Testis (tissue), 3 donors: Measurements from ENCODE around the gene TMEM184B. TPM values are rescaled to one million over a fixed set of nuclear protein-coding genes. Genes with fewer than 3 reads are reported as not detected.

ENCODE experiments used
- DNase-seq: peaks from one replicate; pipeline ENCODE4 v3.0.0-alpha.2; 2019
- H3K27ac ChIP-seq, 2 donors: fragments of 200-600 bp; sonication (generic); one replicate each; pipeline ENCODE4 v1.5.1; 2019
- H3K27me3 ChIP-seq: fragments of 200-600 bp; sonication (generic); one replicate; pipeline ENCODE4 v1.5.1; 2019
- H3K36me3 ChIP-seq: fragments of 200-600 bp; sonication (generic); one replicate; pipeline ENCODE4 v1.5.1; 2017; ENCODE audit warnings: low read depth; ENCODE audit errors: missing control alignments
- H3K4me1 ChIP-seq: fragments of 200-600 bp; sonication (generic); one replicate; pipeline ENCODE4 v1.5.1; 2019
- H3K4me3 ChIP-seq, 2 donors: fragments of 200-600 bp; sonication (generic); one replicate each; pipeline ENCODE4 v1.5.1; 2017 to 2019
- H3K9me3 ChIP-seq: fragments of 200-600 bp; sonication (generic); one replicate; pipeline ENCODE4 v1.5.1; 2017
- CTCF ChIP-seq, 3 experiments: fragments of 450-650 bp in 2 of 3; fragments of 200-600 bp in 1 of 3; sonication (generic) in 1 of 3; IDR thresholded peaks; one replicate each; pipeline ENCODE4 v1.5.1; 2016 to 2019; ENCODE audit warnings: antibody characterized with exemption in 3 of 3, mild to moderate bottlenecking in 2 of 3, moderate library complexity in 1 of 3
- POLR2A ChIP-seq: fragments of 450-650 bp; IDR thresholded peaks from one replicate; pipeline ENCODE4 v1.6.1; 2017; ENCODE audit warnings: antibody characterized with exemption, mild to moderate bottlenecking, moderate library complexity
- WGBS, 2 donors: methylation state at CpG; one replicate each; pipeline ENCODE4 v1.1.5; 2018; 5-methylcytosine and 5-hydroxymethylcytosine counted together
- intact Hi-C: fragments of 100-400 bp; cut with DNase I; formaldehyde crosslinking; loops from one replicate; pipeline ENCODE4 v1.15.1; 2023; ENCODE audit warnings: low total_unique reads
- polyA plus RNA-seq: library from polyadenylated mRNA; stranded (reverse); fragments of 350-450 nt; fragmentation: Illumina TruSeq; extraction: RNeasy Lipid Tissue Mini Kit (QIAGEN cat#74804); gene quantifications from one replicate; pipeline ENCODE4 v1.2.3, GENCODE V29; 2014; ENCODE audit warnings: low read depth, low replicate concordance; ENCODE audit not compliant: insufficient read depth
- total RNA-seq, 2 donors: library from RNA; depleted of rRNA; stranded (reverse); fragments of >200 nt; gene quantifications; one replicate each; pipeline ENCODE4 v1.2.3, GENCODE V29; 2016

Gene TMEM184B
- total and polyA plus RNA-seq, 3 donors from 2014 or later = 25.2 to 66.5 (median 35.4) TPM

DNA sequence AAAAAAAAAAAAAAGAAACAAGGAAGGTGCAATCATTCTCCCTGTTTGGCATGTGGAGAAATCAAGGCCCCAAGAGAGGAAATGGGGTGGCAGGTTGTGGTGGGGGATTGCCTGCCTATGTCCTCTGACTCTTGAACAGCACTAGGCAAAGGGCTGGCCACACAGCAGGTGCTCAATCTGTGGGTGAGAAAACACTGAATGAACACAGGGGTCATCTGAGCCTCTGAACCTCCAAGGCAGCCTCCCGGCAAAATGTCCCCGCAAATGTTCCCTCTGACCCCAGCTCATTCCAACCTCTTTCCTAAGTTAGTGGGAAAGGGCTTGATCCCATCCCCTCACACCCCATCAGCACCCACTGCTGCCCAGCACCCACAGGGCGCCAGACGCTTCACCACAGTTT, 95.8 kb downstream of the TMEM184B start:
- Histone ChIP-seq H3K9me3 (no peaks in the 10 kb centered on the region), H3K27ac (peak overlapping the region; percentile 95 to 98), H3K36me3 (no peaks in the 10 kb centered on the region), H3K27me3 (no peaks in the 10 kb centered on the region), H3K4me1 (peaks cover 32% of the 10 kb centered on the region), H3K4me3 (no peak overlapping the region)
- intact Hi-C loops = no loop called here
- 91 to 95% methylated on average over 4 of the region's 4 CpGs for WGBS, 2 donors
- no peak for TF ChIP-seq POLR2A
- DNase-seq = no peak

DNA sequence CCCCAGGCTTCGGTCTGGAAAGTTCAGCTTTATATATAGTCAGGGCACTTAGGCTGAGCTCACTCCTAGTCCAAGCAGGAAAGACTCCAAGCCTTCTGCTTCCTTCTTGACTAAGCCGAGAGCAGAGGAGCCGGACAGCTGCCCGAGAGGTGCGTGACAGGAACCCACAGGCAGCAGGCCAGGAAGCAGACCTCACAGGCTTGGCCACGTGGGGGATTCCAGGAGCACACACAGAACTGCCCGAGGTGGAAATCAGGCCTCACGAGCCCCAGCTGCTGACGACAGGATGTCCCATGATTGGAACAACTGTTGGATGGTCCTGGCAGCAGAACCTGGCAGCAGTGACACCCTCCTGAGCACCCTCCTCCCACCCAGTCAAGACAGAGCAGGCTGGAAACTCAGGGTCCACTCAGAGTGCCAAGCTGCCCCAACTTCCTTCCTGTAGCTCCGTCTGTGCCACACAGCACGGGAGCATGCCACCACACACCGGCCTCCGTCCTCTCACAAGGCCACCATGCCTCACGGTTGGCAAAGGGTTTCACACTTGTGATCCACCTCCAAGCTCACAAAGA, 96.6 kb downstream of the TMEM184B start:
- H3K27me3 ChIP-seq = no peaks in the 10 kb centered on the region
- intact Hi-C loops = no loop called here
- H3K4me1 ChIP-seq = peaks cover 32% of the 10 kb centered on the region
- TF ChIP-seq CTCF (IDR thresholded peaks at IDR 0.05) (no peak), POLR2A (no peak)
- no peaks in the 10 kb centered on the region for H3K36me3 ChIP-seq
- H3K27ac ChIP-seq = peak overlapping the region; percentile 95 to 98
- WGBS, 2 donors = 60 to 64% methylated on average over 9 to 14 of the region's 14 CpGs
- no peaks in the 10 kb centered on the region for H3K9me3 ChIP-seq
- H3K4me3 ChIP-seq = no peak overlapping the region
- peak; percentile 87 for DNase-seq

DNA sequence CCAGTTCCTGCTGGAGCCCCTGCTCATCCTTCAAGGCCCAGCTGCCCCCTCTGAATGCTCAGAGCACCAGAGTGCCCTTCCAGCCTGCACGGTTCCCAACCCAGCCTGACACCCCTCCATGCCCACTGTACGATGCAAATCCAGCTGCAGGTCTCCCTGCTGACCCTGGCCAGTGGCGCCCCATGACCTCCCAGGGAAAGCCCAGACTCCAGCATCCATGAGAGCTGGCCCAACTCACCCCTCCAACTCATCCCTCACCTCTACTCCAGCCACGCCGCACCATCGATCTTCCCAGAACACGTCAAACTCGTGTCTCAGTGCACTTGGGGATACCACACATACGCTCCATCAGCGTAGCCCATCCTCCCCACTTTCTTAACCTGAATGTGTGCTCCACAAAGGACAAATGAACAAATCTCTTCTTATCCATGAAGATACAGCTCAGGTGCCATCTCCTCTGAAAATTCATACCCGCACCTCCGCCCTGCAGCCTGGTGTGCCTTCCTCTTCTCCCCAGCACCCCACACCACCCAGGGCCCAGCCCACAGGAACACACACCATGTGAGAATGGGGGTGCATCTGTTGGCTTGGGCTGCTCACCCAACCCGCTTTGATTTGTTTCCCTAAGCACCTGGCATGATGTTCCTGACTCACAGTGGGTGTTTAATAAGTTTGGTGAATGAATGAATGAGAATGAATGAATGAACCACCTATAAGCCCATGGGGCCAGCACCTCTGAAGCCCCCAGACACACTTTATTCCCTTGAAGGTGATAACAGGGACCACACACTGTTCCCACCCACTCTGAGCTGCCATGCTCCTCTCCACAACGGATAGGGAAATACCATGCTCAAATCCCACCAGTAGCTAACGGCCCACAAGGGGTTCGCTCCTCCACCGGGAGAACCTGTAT, 97.3 kb downstream of the TMEM184B start:
- peaks cover 26% of the 10 kb centered on the region for H3K4me1 ChIP-seq
- TF ChIP-seq CTCF (IDR thresholded peaks at IDR 0.05) (no peak), POLR2A (no peak)
- no peaks in the 10 kb centered on the region for H3K27me3 ChIP-seq
- H3K36me3 ChIP-seq = no peaks in the 10 kb centered on the region
- intact Hi-C loops = no loop called here
- H3K27ac ChIP-seq = peak overlapping the region; percentile 73 to 98
- 93 to 98% methylated on average over 13 to 17 of the region's 17 CpGs for WGBS, 2 donors
- H3K9me3 ChIP-seq = no peaks in the 10 kb centered on the region
- no peak for DNase-seq
- H3K4me3 ChIP-seq = no peak overlapping the region

- H3K27ac ChIP-seq = peak overlapping the region in 1 of 2 donors; percentile 98
- peaks cover 21% of the 10 kb centered on the region for H3K4me1 ChIP-seq
- H3K4me3 ChIP-seq = no peak overlapping the region
- TF ChIP-seq POLR2A = no peak
- TF ChIP-seq CTCF (IDR thresholded peaks at IDR 0.05) = no peak
- WGBS, 2 donors = 90 to 94% methylated on average over 11 to 14 of the region's 14 CpGs
- no peaks in the 10 kb centered on the region for H3K9me3 ChIP-seq
- intact Hi-C loops = no loop called here
- no peak for DNase-seq
- no peaks in the 10 kb centered on the region for H3K36me3 ChIP-seq
- H3K27me3 ChIP-seq = no peaks in the 10 kb centered on the region
Observed at GRCh38 chr22:38174626-38175025, 98.2 kb downstream of the TMEM184B start.

- 93 to 94% methylated on average over 4 of the region's 4 CpGs for WGBS, 2 donors
- no peak overlapping the region for H3K4me3 ChIP-seq
- DNase-seq = no peak
- TF ChIP-seq POLR2A (no peak), CTCF (IDR thresholded peaks at IDR 0.05) (no peak)
- no peaks in the 10 kb centered on the region for H3K27me3 ChIP-seq
- no peak overlapping the region for H3K27ac ChIP-seq
- H3K4me1 ChIP-seq = peaks cover 21% of the 10 kb centered on the region
- intact Hi-C loops = no loop called here
- H3K36me3 ChIP-seq = no peaks in the 10 kb centered on the region
- H3K9me3 ChIP-seq = no peaks in the 10 kb centered on the region
Observed at GRCh38 chr22:38173641-38173906, 99.2 kb downstream of the TMEM184B start.
